Neuronal stem cell (in vitro differentiated cells): ENCODE data around the gene TUBB6.

Experiments used
- DNase-seq: peaks from one replicate; pipeline ENCODE4 v3.0.0-alpha.2; 2013; ENCODE audit warnings: low spot score
- H2AFZ ChIP-seq: one replicate; pipeline ENCODE4 v1.6.1; 2013; ENCODE audit warnings: mild to moderate bottlenecking, low read length, inconsistent platforms
- H2AK5ac ChIP-seq: 2 replicates; pipeline ENCODE4 v1.6.1; 2013; ENCODE audit warnings: low read depth, mild to moderate bottlenecking, inconsistent platforms, low read length, moderate library complexity, mixed read lengths
- H2BK120ac ChIP-seq: 2 replicates; pipeline ENCODE4 v1.6.1; 2013; ENCODE audit warnings: low read depth, mild to moderate bottlenecking, inconsistent platforms, low read length, moderate library complexity, mixed read lengths
- H2BK12ac ChIP-seq: one replicate; pipeline ENCODE4 v1.6.1; 2013; ENCODE audit warnings: low read length, inconsistent platforms
- H2BK15ac ChIP-seq: 2 replicates; pipeline ENCODE4 v1.6.1; 2013; ENCODE audit warnings: mild to moderate bottlenecking, low read length, inconsistent platforms, mixed read lengths
- H2BK5ac ChIP-seq: one replicate; pipeline ENCODE4 v1.6.1; 2013; ENCODE audit warnings: inconsistent platforms, mild to moderate bottlenecking, low read length, moderate library complexity
- H3K14ac ChIP-seq: one replicate; pipeline ENCODE4 v1.6.1; 2013; ENCODE audit warnings: low read length, inconsistent platforms
- H3K18ac ChIP-seq: 2 replicates; pipeline ENCODE4 v1.6.1; 2013; ENCODE audit warnings: low read length, inconsistent platforms
- H3K23ac ChIP-seq: 2 replicates; pipeline ENCODE4 v1.6.1; 2013; ENCODE audit warnings: low read depth, mild to moderate bottlenecking, mixed read lengths, low read length, inconsistent platforms; ENCODE audit not compliant: poor library complexity
- H3K27ac ChIP-seq: replicated peaks from 3 replicates; pipeline ENCODE4 v1.5.1; 2013; ENCODE audit warnings: low read length, inconsistent platforms
- H3K27me3 ChIP-seq, 3 experiments: 2 replicates each; pipeline ENCODE4 v1.6.1; 2013; ENCODE audit warnings: low read length in 3 of 3, mild to moderate bottlenecking in 2 of 3, inconsistent platforms in 1 of 3, low read depth in 1 of 3, mixed read lengths in 1 of 3, moderate library complexity in 1 of 3; ENCODE audit not compliant: control insufficient read depth in 3 of 3, insufficient read depth in 3 of 3
- H3K36me3 ChIP-seq, 2 donors: replicated peaks in 1 of 2; 2 replicates each; pipeline ENCODE4 v1.6.1; 2013; ENCODE audit warnings: low read length in 2 of 2; ENCODE audit not compliant: control insufficient read depth in 2 of 2, insufficient read depth in 2 of 2
- H3K4ac ChIP-seq: 2 replicates; pipeline ENCODE4 v1.6.1; 2013; ENCODE audit warnings: inconsistent platforms, mild to moderate bottlenecking, low read length, moderate library complexity
- H3K4me1 ChIP-seq, 2 donors: 1 replicate in 1 of 2; 2 replicates in 1 of 2; pipeline ENCODE4 v1.6.1; 2013; ENCODE audit warnings: low read length in 2 of 2, low read depth in 1 of 2; ENCODE audit not compliant: control insufficient read depth in 2 of 2, insufficient read depth in 1 of 2
- H3K4me2 ChIP-seq: one replicate; pipeline ENCODE4 v1.6.1; 2013; ENCODE audit warnings: mild to moderate bottlenecking, low read length, inconsistent platforms; ENCODE audit not compliant: insufficient read depth, poor library complexity, severe bottlenecking
- H3K4me3 ChIP-seq, 2 donors: 2 replicates each; pipeline ENCODE4 v1.5.1; 2013; ENCODE audit warnings: low read length in 2 of 2, mild to moderate bottlenecking in 2 of 2, inconsistent platforms in 1 of 2, moderate library complexity in 1 of 2
- H3K79me1 ChIP-seq: one replicate; pipeline ENCODE4 v1.6.1; 2013; ENCODE audit warnings: low read depth, mild to moderate bottlenecking, inconsistent platforms, low read length, moderate library complexity
- H3K9ac ChIP-seq: one replicate; pipeline ENCODE4 v1.6.1; 2013; ENCODE audit warnings: mild to moderate bottlenecking, low read depth, low read length, inconsistent platforms; ENCODE audit not compliant: poor library complexity
- H3K9me3 ChIP-seq, 2 donors: replicated peaks in 1 of 2; 2 replicates each; pipeline versions ENCODE3 to v1.6.1; 2013; ENCODE audit warnings: low read length in 2 of 2, mild to moderate bottlenecking in 2 of 2, inconsistent platforms in 1 of 2, low read depth in 1 of 2, mixed read lengths in 1 of 2, moderate library complexity in 1 of 2; ENCODE audit not compliant: control insufficient read depth in 2 of 2, insufficient read depth in 1 of 2
- H4K8ac ChIP-seq: one replicate; pipeline ENCODE4 v1.6.1; 2013; ENCODE audit warnings: low read depth, mild to moderate bottlenecking, inconsistent platforms, low read length, moderate library complexity
- H4K91ac ChIP-seq: one replicate; pipeline ENCODE4 v1.6.1; 2013; ENCODE audit warnings: low read length, low read depth, mild to moderate bottlenecking, inconsistent platforms; ENCODE audit not compliant: poor library complexity
- WGBS, 2 donors: extraction: QIAGEN DNeasy Blood & Tissue Kit; methylation state at CpG; one replicate each; pipeline ENCODE4 v1.1.7; 2013; ENCODE audit warnings: missing lambda C conversion rate in 2 of 2, mixed read lengths in 1 of 2; ENCODE audit not compliant: insufficient read length in 2 of 2, insufficient replicate concordance in 1 of 2; ENCODE audit errors: extremely low coverage in 2 of 2; 5-methylcytosine and 5-hydroxymethylcytosine counted together

TUBB6 gene

DNA sequence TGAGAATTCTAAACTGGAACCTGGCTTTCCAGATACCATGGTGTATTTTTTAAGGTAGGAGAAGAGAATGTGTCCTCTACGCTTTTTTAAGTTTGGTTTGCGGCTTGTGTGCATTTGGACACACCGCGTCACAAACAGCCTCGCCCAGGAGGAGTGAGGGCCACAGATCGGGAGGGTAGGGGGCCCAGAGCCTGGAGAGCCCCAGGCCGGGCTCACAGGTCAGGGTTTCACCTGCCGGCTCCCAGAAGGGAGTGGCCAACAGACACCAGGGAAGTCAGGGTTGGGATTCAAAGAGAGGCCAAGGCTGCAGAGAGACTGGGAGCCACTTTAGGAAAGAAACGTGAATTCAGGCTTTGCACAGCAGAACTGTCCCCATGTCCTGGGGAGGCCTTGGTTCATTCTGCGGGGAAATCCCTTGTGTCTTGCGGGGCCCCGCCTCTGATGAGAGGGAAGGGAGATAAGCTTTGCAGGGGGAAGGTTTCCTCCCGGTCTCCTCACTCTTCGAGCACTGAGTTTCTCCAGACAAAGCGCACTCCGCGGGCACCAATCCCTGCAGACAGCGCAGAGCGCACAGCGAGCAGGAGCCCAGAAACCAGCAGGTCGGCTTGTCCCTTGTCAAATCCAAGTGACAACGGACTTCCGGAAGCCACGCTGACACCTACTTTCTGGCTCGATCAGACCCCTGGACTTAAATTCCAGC lies 2.0 kb upstream of the TUBB6 start:
- no CpG with 5 or more reads among the region's 25 CpGs for WGBS, 2 donors
- no peak for DNase-seq
- peaks cover 11 to 16% of the 10 kb centered on the region in 2 donors for H3K36me3 ChIP-seq
- H3K4me1 ChIP-seq, result peaks cover 6 to 15% of the 10 kb centered on the region in 2 donors
- no peak overlapping the region for H3K27ac ChIP-seq
- no peak overlapping the region for H2BK120ac ChIP-seq
- H3K4me2 ChIP-seq, result peak overlapping the region; percentile 22
- H3K9me3 ChIP-seq, result peaks cover 5 to 13% of the 10 kb centered on the region in 2 donors
- H4K91ac ChIP-seq, result no peak overlapping the region
- H2BK5ac ChIP-seq, result no peak overlapping the region
- no peak overlapping the region for H3K18ac ChIP-seq
- H2AK5ac ChIP-seq, result no peak overlapping the region
- H3K79me1 ChIP-seq, result no peaks in the 10 kb centered on the region
- H4K8ac ChIP-seq, result no peak overlapping the region
- H3K23ac ChIP-seq, result no peak overlapping the region
- H3K4ac ChIP-seq, result no peak overlapping the region
- H3K27me3 ChIP-seq, result peaks cover 3 to 48% (median 20%) of the 10 kb centered on the region in 3 experiments
- H3K9ac ChIP-seq, result no peak overlapping the region
- no peak overlapping the region for H2BK15ac ChIP-seq
- H3K14ac ChIP-seq, result no peak overlapping the region
- no peak overlapping the region for H2BK12ac ChIP-seq
- H3K4me3 ChIP-seq, result peak overlapping the region in 1 of 2 donors; percentile 95
- peak overlapping the region; percentile 96 for H2AFZ ChIP-seq

- peaks cover 11 to 25% of the 10 kb centered on the region in 2 donors for H3K36me3 ChIP-seq
- no peak overlapping the region for H2BK15ac ChIP-seq
- peak; percentile 53 for DNase-seq
- no peak overlapping the region for H2BK120ac ChIP-seq
- no peak overlapping the region for H2BK12ac ChIP-seq
- peak overlapping the region; percentile 17 for H3K14ac ChIP-seq
- H3K4me3 ChIP-seq, result peak overlapping the region; percentile 78 to 95
- H3K4ac ChIP-seq, result no peak overlapping the region
- H3K9ac ChIP-seq, result no peak overlapping the region
- H3K23ac ChIP-seq, result no peak overlapping the region
- H2AK5ac ChIP-seq, result peak overlapping the region; percentile 43
- no CpG with 5 or more reads among the region's 39 CpGs for WGBS, 2 donors
- H2AFZ ChIP-seq, result peak overlapping the region; percentile 96
- peak overlapping the region; percentile 90 for H3K18ac ChIP-seq
- H3K4me2 ChIP-seq, result peak overlapping the region; percentile 60
- peaks cover 5 to 21% of the 10 kb centered on the region in 2 donors for H3K9me3 ChIP-seq
- H3K27ac ChIP-seq, result no peak overlapping the region
- no peaks in the 10 kb centered on the region for H3K79me1 ChIP-seq
- H3K27me3 ChIP-seq, result peaks cover 3 to 40% (median 20%) of the 10 kb centered on the region in 3 experiments
- H4K91ac ChIP-seq, result no peak overlapping the region
- H2BK5ac ChIP-seq, result no peak overlapping the region
- H3K4me1 ChIP-seq, result peaks cover 6 to 13% of the 10 kb centered on the region in 2 donors
- no peak overlapping the region for H4K8ac ChIP-seq
These were observed 1.0 kb upstream of the TUBB6 start for GRCh38 chr18:12306752-12307700.

DNA sequence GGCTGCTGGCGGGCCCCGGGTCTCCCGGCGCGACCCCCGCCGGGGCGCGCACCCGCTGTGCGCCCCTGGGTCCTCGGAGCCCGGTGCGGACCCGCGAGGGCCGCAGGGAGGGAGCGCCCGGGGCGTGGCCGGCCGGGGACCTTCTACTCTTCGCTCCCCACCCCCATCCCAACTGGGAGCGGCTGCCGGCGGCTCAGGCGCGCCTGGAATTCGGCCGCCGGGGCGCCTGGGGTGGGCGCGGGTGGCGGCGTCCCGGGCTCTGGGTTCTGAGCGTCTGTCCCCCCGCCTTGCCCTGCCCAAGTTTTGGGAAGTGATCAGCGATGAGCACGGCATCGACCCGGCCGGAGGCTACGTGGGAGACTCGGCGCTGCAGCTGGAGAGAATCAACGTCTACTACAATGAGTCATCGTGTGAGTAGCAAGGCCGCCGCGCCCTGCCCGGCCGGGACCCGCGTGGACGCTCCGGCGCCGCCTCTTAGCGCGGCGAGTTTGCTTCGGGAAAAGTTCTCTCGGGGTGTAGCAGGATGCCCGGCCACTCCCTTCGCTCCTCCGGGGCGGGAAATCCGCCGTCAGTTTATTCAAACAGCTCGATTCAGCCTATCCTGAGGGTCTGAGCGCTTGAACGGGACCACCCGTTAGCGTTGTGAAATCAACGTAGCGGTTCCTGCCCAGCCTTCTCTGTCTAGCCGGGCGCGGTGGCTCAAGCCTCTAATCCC lies 502 bp downstream of the TUBB6 start:
- H2BK15ac ChIP-seq, result peak overlapping the region; percentile 67
- H3K4me3 ChIP-seq, result peak overlapping the region; percentile 93 to 95
- H3K27me3 ChIP-seq, result peaks cover 3 to 30% (median 20%) of the 10 kb centered on the region in 3 experiments
- peak overlapping the region; percentile 56 for H3K14ac ChIP-seq
- peak overlapping the region; percentile 64 for H3K4me2 ChIP-seq
- H3K36me3 ChIP-seq, result peaks cover 11 to 38% of the 10 kb centered on the region in 2 donors
- no peak overlapping the region for H3K4ac ChIP-seq
- no CpG with 5 or more reads among the region's 81 CpGs for WGBS, 2 donors
- peaks cover 6 to 13% of the 10 kb centered on the region in 2 donors for H3K4me1 ChIP-seq
- peak overlapping the region; percentile 18 for H2BK120ac ChIP-seq
- H4K91ac ChIP-seq, result no peak overlapping the region
- no peak overlapping the region for H4K8ac ChIP-seq
- no peak overlapping the region for H2BK12ac ChIP-seq
- peak overlapping the region; percentile 73 for H2AK5ac ChIP-seq
- H3K18ac ChIP-seq, result peak overlapping the region; percentile 95
- H3K9me3 ChIP-seq, result peaks cover 7 to 27% of the 10 kb centered on the region in 2 donors
- peak; percentile 63 for DNase-seq
- H2BK5ac ChIP-seq, result no peak overlapping the region
- H3K79me1 ChIP-seq, result no peaks in the 10 kb centered on the region
- H2AFZ ChIP-seq, result peak overlapping the region; percentile 96
- peak overlapping the region; percentile 96 for H3K23ac ChIP-seq
- peak overlapping the region; percentile 35 for H3K27ac ChIP-seq
- peak overlapping the region; percentile 91 for H3K9ac ChIP-seq
